Muscle of leg (tissue), 11 donors: ENCODE data around the gene RPUSD1. TPM values are rescaled to one million over a fixed set of nuclear protein-coding genes. Genes with fewer than 3 reads are reported as not detected.
A peak's percentile ranks its signal among the peaks of the same experiment; 100 is the strongest.

Source experiments
- DNase-seq: peaks from one replicate; pipeline ENCODE4 v3.0.0; 2013
- H3K27ac ChIP-seq: one replicate; pipeline ENCODE4 v1.5.1; 2013; ENCODE audit warnings: mild to moderate bottlenecking, low read length, control low read depth
- H3K27me3 ChIP-seq: one replicate; pipeline ENCODE4 v1.6.1; 2013; ENCODE audit warnings: low read length; ENCODE audit not compliant: control insufficient read depth, insufficient read depth
- H3K36me3 ChIP-seq: one replicate; pipeline ENCODE4 v1.6.1; 2013; ENCODE audit warnings: low read length; ENCODE audit not compliant: control insufficient read depth, insufficient read depth
- H3K4me1 ChIP-seq: one replicate; pipeline ENCODE4 v1.6.1; 2013; ENCODE audit warnings: low read length; ENCODE audit not compliant: control insufficient read depth, insufficient read depth
- H3K4me3 ChIP-seq: one replicate; pipeline ENCODE4 v1.5.1; 2013; ENCODE audit warnings: low read length, control low read depth
- H3K9me3 ChIP-seq: replicated peaks from 2 replicates; pipeline ENCODE4 v1.6.1; 2013; ENCODE audit warnings: low read depth, low read length; ENCODE audit not compliant: control insufficient read depth
- WGBS: methylation state at CpG from one replicate; pipeline ENCODE4 v1.1.5; 2013; ENCODE audit warnings: missing lambda C conversion rate; ENCODE audit not compliant: insufficient coverage; 5-methylcytosine and 5-hydroxymethylcytosine counted together
- polyA plus RNA-seq, 8 donors: library from polyadenylated mRNA; unstranded; fragments of 120-200 nt; gene quantifications; one replicate each; pipeline versions ENCODE4 v1.2.1 to v1.2.3, GENCODE V29; 2013; ENCODE audit warnings: inconsistent platforms in 1 of 8, low replicate concordance in 1 of 8; ENCODE audit not compliant: insufficient read length in 8 of 8, insufficient read depth in 1 of 8
- total RNA-seq: library from RNA; stranded (reverse); fragments of 120-200 nt; gene quantifications from one replicate; pipeline ENCODE4 v1.2.4, GENCODE V29; 2013

RPUSD1 gene
- total and polyA plus RNA-seq, 9 donors: 9.4 to 13.9 (median 11.9) TPM

GRCh38 chr16:830107-830870, 42.1 kb upstream of the RPUSD1 start:
- Histone ChIP-seq H3K27ac (no peak overlapping the region), H3K4me3 (no peak overlapping the region), H3K27me3 (peaks cover 16% of the 10 kb centered on the region), H3K9me3 (peaks cover 6% of the 10 kb centered on the region), H3K4me1 (peaks cover 6% of the 10 kb centered on the region), H3K36me3 (no peaks in the 10 kb centered on the region)
- no peak for DNase-seq
- WGBS: 84% methylated on average over 41 of the region's 43 CpGs

- peaks cover 21% of the 10 kb centered on the region for H3K27me3 ChIP-seq
- no peak for DNase-seq
- no peaks in the 10 kb centered on the region for H3K9me3 ChIP-seq
- H3K36me3 ChIP-seq: no peaks in the 10 kb centered on the region
- H3K4me1 ChIP-seq: peaks cover 11% of the 10 kb centered on the region
- 98% methylated on average over 5 of the region's 17 CpGs for whole genome bisulfite sequencing
- no peak overlapping the region for H3K4me3 ChIP-seq
- no peak overlapping the region for H3K27ac ChIP-seq
Observed at GRCh38 chr16:828891-829290, 40.7 kb upstream of the RPUSD1 start.

GRCh38 chr16:827513-827912, 39.3 kb upstream of the RPUSD1 start:
- WGBS: 83% methylated on average over 19 of the region's 24 CpGs
- H3K36me3 ChIP-seq: no peaks in the 10 kb centered on the region

GRCh38 chr16:825341-826061, 37.3 kb upstream of the RPUSD1 start:
- Histone ChIP-seq H3K27ac (no peak overlapping the region), H3K36me3 (no peaks in the 10 kb centered on the region), H3K27me3 (peaks cover 15% of the 10 kb centered on the region), H3K9me3 (no peaks in the 10 kb centered on the region), H3K4me1 (peaks cover 8% of the 10 kb centered on the region), H3K4me3 (no peak overlapping the region)
- peak; percentile 61 for DNase-seq
- WGBS: 9% methylated on average over 25 of the region's 36 CpGs

More at GRCh38 chr16:827513-827912, 39.3 kb upstream of the RPUSD1 start:
- peaks cover 14% of the 10 kb centered on the region for H3K27me3 ChIP-seq
- peaks cover 11% of the 10 kb centered on the region for H3K4me1 ChIP-seq
- H3K9me3 ChIP-seq: no peaks in the 10 kb centered on the region
- no peak overlapping the region for H3K4me3 ChIP-seq
- H3K27ac ChIP-seq: no peak overlapping the region
- no peak for DNase-seq

GRCh38 chr16:824601-825000, 36.4 kb upstream of the RPUSD1 start:
- DNase-seq: no peak
- peaks cover 19% of the 10 kb centered on the region for H3K27me3 ChIP-seq
- H3K9me3 ChIP-seq: no peaks in the 10 kb centered on the region
- H3K4me1 ChIP-seq: peaks cover 8% of the 10 kb centered on the region
- H3K4me3 ChIP-seq: no peak overlapping the region
- H3K27ac ChIP-seq: no peak overlapping the region
- WGBS: 88% methylated on average over 25 of the region's 25 CpGs
- H3K36me3 ChIP-seq: no peaks in the 10 kb centered on the region

- H3K36me3 ChIP-seq: no peaks in the 10 kb centered on the region
- H3K27ac ChIP-seq: no peak overlapping the region
- peaks cover 23% of the 10 kb centered on the region for H3K27me3 ChIP-seq
- no peaks in the 10 kb centered on the region for H3K9me3 ChIP-seq
- WGBS: 80% methylated on average over 22 of the region's 22 CpGs
- H3K4me3 ChIP-seq: no peak overlapping the region
- no peak for DNase-seq
- H3K4me1 ChIP-seq: peaks cover 8% of the 10 kb centered on the region
Observed at GRCh38 chr16:824194-824593, 36.0 kb upstream of the RPUSD1 start.

GRCh38 chr16:822909-823297, 34.7 kb upstream of the RPUSD1 start:
- H3K36me3 ChIP-seq: no peaks in the 10 kb centered on the region
- peaks cover 8% of the 10 kb centered on the region for H3K4me1 ChIP-seq
- H3K9me3 ChIP-seq: no peaks in the 10 kb centered on the region
- no peak overlapping the region for H3K27ac ChIP-seq
- no peak for DNase-seq
- WGBS: 93% methylated on average over 2 of the region's 9 CpGs
- H3K27me3 ChIP-seq: peaks cover 31% of the 10 kb centered on the region
- H3K4me3 ChIP-seq: no peak overlapping the region

GRCh38 chr16:822174-822908, 34.2 kb upstream of the RPUSD1 start:
- 72% methylated on average over 17 of the region's 21 CpGs for WGBS
- no peaks in the 10 kb centered on the region for H3K9me3 ChIP-seq
- peaks cover 8% of the 10 kb centered on the region for H3K4me1 ChIP-seq
- no peak for DNase-seq
- peaks cover 36% of the 10 kb centered on the region for H3K27me3 ChIP-seq
- no peak overlapping the region for H3K4me3 ChIP-seq
- no peak overlapping the region for H3K27ac ChIP-seq
- H3K36me3 ChIP-seq: no peaks in the 10 kb centered on the region

GRCh38 chr16:821751-822150, 33.6 kb upstream of the RPUSD1 start:
- Histone ChIP-seq H3K4me3 (no peak overlapping the region), H3K9me3 (no peaks in the 10 kb centered on the region), H3K27ac (no peak overlapping the region), H3K27me3 (peaks cover 42% of the 10 kb centered on the region), H3K4me1 (peaks cover 10% of the 10 kb centered on the region), H3K36me3 (no peaks in the 10 kb centered on the region)
- no peak for DNase-seq
- 39% methylated on average over 9 of the region's 13 CpGs for WGBS

- Histone ChIP-seq H3K4me1 (peaks cover 10% of the 10 kb centered on the region), H3K27me3 (peaks cover 46% of the 10 kb centered on the region), H3K9me3 (no peaks in the 10 kb centered on the region), H3K27ac (no peak overlapping the region), H3K4me3 (no peak overlapping the region), H3K36me3 (no peaks in the 10 kb centered on the region)
- WGBS: 84% methylated on average over 12 of the region's 12 CpGs
- no peak for DNase-seq
Observed at GRCh38 chr16:820748-821147, 32.6 kb upstream of the RPUSD1 start.
